Hepatocyte (in vitro differentiated cells): Measurements from ENCODE around the gene NSF. TPM values are rescaled to one million over a fixed set of nuclear protein-coding genes. Genes with fewer than 3 reads are reported as not detected.

Experiments used
- DNase-seq: peaks from one replicate; pipeline ENCODE4 v3.0.0-alpha.2; 2016; ENCODE audit warnings: low spot score
- H2AFZ ChIP-seq: fragments of 200-600 bp; sonication (generic); 2 replicates; pipeline ENCODE4 v1.6.0; 2016; ENCODE audit warnings: antibody characterized with exemption, mild to moderate bottlenecking
- H3K27ac ChIP-seq: fragments of 200-600 bp; sonication (generic); 2 replicates; pipeline ENCODE4 v1.5.1; 2016; ENCODE audit warnings: mild to moderate bottlenecking
- H3K27me3 ChIP-seq: fragments of 200-600 bp; sonication (generic); 2 replicates; pipeline ENCODE4 v1.6.1; 2016
- H3K36me3 ChIP-seq: fragments of 200-600 bp; sonication (generic); replicated peaks from 2 replicates; pipeline ENCODE4 v1.5.1; 2016; ENCODE audit warnings: low read depth; ENCODE audit not compliant: insufficient read depth
- H3K4me1 ChIP-seq: fragments of 200-600 bp; sonication (generic); 2 replicates; pipeline ENCODE4 v1.5.1; 2016; ENCODE audit warnings: mild to moderate bottlenecking, moderate library complexity; ENCODE audit not compliant: insufficient read depth
- H3K4me2 ChIP-seq: fragments of 200-600 bp; sonication (generic); 2 replicates; pipeline ENCODE4 v1.6.0; 2016
- H3K4me3 ChIP-seq: fragments of 200-600 bp; sonication (generic); 2 replicates; pipeline ENCODE4 v1.5.1; 2016; ENCODE audit warnings: mild to moderate bottlenecking
- H3K79me2 ChIP-seq: fragments of 200-600 bp; sonication (generic); 2 replicates; pipeline ENCODE4 v1.6.0; 2017; ENCODE audit warnings: mild to moderate bottlenecking
- H3K9me2 ChIP-seq: fragments of 200-600 bp; sonication (generic); replicated peaks from 2 replicates; pipeline ENCODE4 v1.6.0; 2017; ENCODE audit warnings: mild to moderate bottlenecking; ENCODE audit not compliant: insufficient read depth
- H3K9me3 ChIP-seq: fragments of 200-600 bp; sonication (generic); 2 replicates; pipeline ENCODE4 v1.5.1; 2016; ENCODE audit warnings: low read depth, mild to moderate bottlenecking
- H4K20me1 ChIP-seq: fragments of 200-600 bp; sonication (generic); 2 replicates; pipeline ENCODE4 v1.6.0; 2016; ENCODE audit warnings: mild to moderate bottlenecking; ENCODE audit not compliant: insufficient read depth, poor library complexity, severe bottlenecking
- CTCF ChIP-seq: fragments of 200-600 bp; sonication (generic); IDR thresholded peaks from 2 replicates; pipeline ENCODE4 v1.5.1; 2016; ENCODE audit warnings: antibody characterized with exemption, mild to moderate bottlenecking; ENCODE audit not compliant: poor library complexity
- EZH2 ChIP-seq: fragments of 200-600 bp; sonication (generic); IDR thresholded peaks from 2 replicates; pipeline ENCODE4 v1.6.1; 2016; ENCODE audit warnings: antibody characterized with exemption, mild to moderate bottlenecking, borderline replicate concordance
- EZH2phosphoT487 ChIP-seq: fragments of 200-600 bp; sonication (generic); IDR thresholded peaks from one replicate; pipeline ENCODE4 v1.6.1; 2018; ENCODE audit warnings: antibody characterized with exemption, mild to moderate bottlenecking, low read depth, moderate library complexity; ENCODE audit not compliant: unreplicated experiment, severe bottlenecking
- WGBS: methylation state at CpG from one replicate; pipeline ENCODE4 v1.1.6; 2016; ENCODE audit warnings: low lambda C conversion rate; ENCODE audit errors: missing lambda C conversion rate; 5-methylcytosine and 5-hydroxymethylcytosine counted together
- polyA plus RNA-seq: library from polyadenylated mRNA; unstranded; fragments of >200 nt; fragmentation: Nextera tagmentation; extraction: Ambion mirVana; gene quantifications from 2 replicates; pipeline ENCODE4 v1.2.1, GENCODE V29; 2016
- total RNA-seq: library from RNA; depleted of rRNA; stranded (reverse); fragments of >200 nt; gene quantifications from 2 replicates; pipeline ENCODE4 v1.2.3, GENCODE V29; 2014

The NSF gene
- total and polyA plus RNA-seq, 2 experiments from 2014 or later: 22.6 to 35.1 TPM

DNA sequence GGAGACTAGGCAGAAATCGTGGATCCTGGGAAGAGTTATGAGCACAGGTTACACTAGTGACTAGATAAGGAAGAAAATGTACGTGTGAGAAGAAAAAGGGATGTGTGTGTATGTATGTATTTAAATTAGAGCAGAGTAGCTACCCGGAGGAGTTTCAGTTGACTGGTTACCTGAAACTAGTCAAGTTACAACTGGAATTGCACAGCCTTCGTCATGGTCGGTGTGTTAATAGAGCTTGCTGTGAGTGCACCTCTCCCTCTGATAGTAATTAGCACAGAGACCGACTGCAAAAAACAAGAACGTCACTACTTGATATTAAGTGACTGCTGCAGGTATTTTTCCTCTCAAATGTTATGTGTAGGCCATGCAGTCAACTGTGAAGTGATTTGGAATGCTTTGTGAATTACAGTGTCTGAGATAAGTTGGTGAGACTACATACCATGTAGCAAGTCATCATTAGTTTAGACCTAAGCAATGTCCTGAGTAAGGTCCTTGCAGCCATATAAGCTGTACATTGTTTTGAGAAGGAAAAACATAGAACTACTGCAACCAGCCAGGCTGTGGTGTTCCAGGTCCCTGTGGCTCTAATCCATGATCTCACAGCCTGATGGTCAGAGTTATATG, 132.3 kb downstream of the NSF start:
- DNase-seq: no peak
- Histone ChIP-seq H3K36me3 (no peaks in the 10 kb centered on the region), H3K9me2 (no peaks in the 10 kb centered on the region), H4K20me1 (no peaks in the 10 kb centered on the region), H2AFZ (no peak overlapping the region), H3K4me1 (peaks cover 4% of the 10 kb centered on the region), H3K79me2 (no peaks in the 10 kb centered on the region), H3K4me3 (no peak overlapping the region), H3K9me3 (no peaks in the 10 kb centered on the region), H3K4me2 (no peak overlapping the region), H3K27me3 (no peaks in the 10 kb centered on the region), H3K27ac (no peak overlapping the region)
- TF ChIP-seq EZH2phosphoT487: no peak
- TF ChIP-seq EZH2: no peak
- TF ChIP-seq CTCF: no peak
- whole genome bisulfite sequencing: 76% methylated on average over 7 of the region's 7 CpGs

DNA sequence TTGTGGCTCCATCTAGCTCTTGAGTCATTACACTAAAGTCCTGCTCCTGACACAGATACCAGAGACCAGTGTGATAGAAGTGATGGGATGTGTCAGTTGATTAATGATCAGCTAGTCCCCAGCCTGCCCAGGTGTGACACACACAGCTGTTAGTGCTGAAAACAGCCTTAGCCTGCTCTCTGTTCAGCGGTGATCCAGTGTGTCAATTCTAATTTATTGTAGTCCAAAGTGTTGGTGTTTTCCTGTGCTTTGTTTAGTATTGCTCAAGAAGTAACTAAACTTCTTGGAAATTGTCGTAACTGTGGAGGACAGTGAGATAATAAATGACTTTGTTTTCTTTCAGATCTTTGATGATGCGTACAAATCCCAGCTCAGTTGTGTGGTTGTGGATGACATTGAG, 135.7 kb downstream of the NSF start:
- Histone ChIP-seq H3K9me3 (no peaks in the 10 kb centered on the region), H3K9me2 (no peaks in the 10 kb centered on the region), H3K79me2 (no peaks in the 10 kb centered on the region), H3K36me3 (no peaks in the 10 kb centered on the region), H3K4me3 (no peak overlapping the region), H3K4me2 (no peak overlapping the region), H3K27me3 (no peaks in the 10 kb centered on the region), H4K20me1 (no peaks in the 10 kb centered on the region), H3K27ac (peak overlapping the region; percentile 20), H3K4me1 (peaks cover 6% of the 10 kb centered on the region), H2AFZ (no peak overlapping the region)
- 61% methylated on average over 3 of the region's 3 CpGs for WGBS
- DNase-seq: peak; percentile 34
- no peak for TF ChIP-seq CTCF
- no peak for TF ChIP-seq EZH2
- no peak for TF ChIP-seq EZH2phosphoT487

- Histone ChIP-seq H3K27ac (no peak overlapping the region), H3K4me1 (peaks cover 6% of the 10 kb centered on the region), H3K4me3 (no peak overlapping the region), H3K4me2 (no peak overlapping the region), H4K20me1 (no peaks in the 10 kb centered on the region), H3K9me2 (no peaks in the 10 kb centered on the region), H3K79me2 (no peaks in the 10 kb centered on the region), H3K36me3 (no peaks in the 10 kb centered on the region), H3K9me3 (no peaks in the 10 kb centered on the region), H2AFZ (no peak overlapping the region), H3K27me3 (no peaks in the 10 kb centered on the region)
- 74% methylated on average over 4 of the region's 4 CpGs for WGBS
- DNase-seq: no peak
- no peak for TF ChIP-seq CTCF
These were observed 137.3 kb downstream of the NSF start for GRCh38 chr17:46727572-46728348.
